Measurements from ENCODE around the gene RAB27A. TPM values are rescaled to one million over a fixed set of nuclear protein-coding genes. Genes with fewer than 3 reads are reported as not detected.

The RAB27A gene
- total and polyA plus RNA-seq, 9 of the 15 experiments (the other 6 are each of a cell fraction or from before 2014, with no cell fraction given) = 31.5 to 171 (median 80.4) TPM

DNA sequence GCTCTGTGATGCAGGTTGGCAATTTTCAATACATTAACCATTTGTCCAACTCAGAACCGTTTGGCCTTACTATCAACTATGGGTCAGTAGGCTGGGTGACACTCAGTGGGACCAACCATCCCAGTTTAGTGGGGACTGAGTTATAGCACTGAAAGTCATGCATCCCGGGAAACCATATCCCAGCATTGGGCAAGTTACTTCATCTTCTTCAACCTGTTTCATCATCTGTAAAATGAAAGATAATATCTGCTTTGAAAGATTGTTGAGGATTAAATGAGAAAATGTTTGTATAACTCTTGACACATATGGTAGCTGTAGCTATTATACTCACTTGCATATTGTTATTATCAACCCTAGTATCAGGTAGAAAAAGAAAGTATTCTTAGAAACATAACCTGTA lies 11.9 kb downstream of the RAB27A start (continued):
- TF ChIP-seq, protein P1, sequence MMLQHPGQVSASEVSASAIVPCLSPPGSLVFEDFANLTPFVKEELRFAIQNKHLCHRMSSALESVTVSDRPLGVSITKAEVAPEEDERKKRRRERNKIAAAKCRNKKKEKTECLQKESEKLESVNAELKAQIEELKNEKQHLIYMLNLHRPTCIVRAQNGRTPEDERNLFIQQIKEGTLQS (IDR thresholded peaks at IDR 0.05) = peak; percentile 54; the same call in 1 of the 2 replicates
- TF ChIP-seq, protein P1 (CRISPR knock-in tag; conservative IDR thresholded peaks at IDR 0.05) = no peak
- no peak for TF ChIP-seq CBX8 (IDR thresholded peaks at IDR 0.05; ENCODE audit: borderline replicate concordance, extremely low read depth, low read depth, low read length, poor library complexity, severe bottlenecking)
- TF ChIP-seq, protein P2, sequence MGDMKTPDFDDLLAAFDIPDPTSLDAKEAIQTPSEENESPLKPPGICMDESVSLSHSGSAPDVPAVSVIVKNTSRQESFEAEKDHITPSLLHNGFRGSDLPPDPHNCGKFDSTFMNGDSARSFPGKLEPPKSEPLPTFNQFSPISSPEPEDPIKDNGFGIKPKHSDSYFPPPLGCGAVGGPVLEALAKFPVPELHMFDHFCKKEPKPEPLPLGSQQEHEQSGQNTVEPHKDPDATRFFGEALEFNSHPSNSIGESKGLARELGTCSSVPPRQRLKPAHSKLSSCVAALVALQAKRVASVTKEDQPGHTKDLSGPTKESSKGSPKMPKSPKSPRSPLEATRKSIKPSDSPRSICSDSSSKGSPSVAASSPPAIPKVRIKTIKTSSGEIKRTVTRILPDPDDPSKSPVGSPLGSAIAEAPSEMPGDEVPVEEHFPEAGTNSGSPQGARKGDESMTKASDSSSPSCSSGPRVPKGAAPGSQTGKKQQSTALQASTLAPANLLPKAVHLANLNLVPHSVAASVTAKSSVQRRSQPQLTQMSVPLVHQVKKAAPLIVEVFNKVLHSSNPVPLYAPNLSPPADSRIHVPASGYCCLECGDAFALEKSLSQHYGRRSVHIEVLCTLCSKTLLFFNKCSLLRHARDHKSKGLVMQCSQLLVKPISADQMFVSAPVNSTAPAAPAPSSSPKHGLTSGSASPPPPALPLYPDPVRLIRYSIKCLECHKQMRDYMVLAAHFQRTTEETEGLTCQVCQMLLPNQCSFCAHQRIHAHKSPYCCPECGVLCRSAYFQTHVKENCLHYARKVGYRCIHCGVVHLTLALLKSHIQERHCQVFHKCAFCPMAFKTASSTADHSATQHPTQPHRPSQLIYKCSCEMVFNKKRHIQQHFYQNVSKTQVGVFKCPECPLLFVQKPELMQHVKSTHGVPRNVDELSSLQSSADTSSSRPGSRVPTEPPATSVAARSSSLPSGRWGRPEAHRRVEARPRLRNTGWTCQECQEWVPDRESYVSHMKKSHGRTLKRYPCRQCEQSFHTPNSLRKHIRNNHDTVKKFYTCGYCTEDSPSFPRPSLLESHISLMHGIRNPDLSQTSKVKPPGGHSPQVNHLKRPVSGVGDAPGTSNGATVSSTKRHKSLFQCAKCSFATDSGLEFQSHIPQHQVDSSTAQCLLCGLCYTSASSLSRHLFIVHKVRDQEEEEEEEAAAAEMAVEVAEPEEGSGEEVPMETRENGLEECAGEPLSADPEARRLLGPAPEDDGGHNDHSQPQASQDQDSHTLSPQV (IDR thresholded peaks at IDR 0.05) = 0 out of 2 replicates have a peak, but pooled peaks have one; percentile 36
